HepG2 (cell line): Measurements from ENCODE around the gene ABCB9. TPM values are rescaled to one million over a fixed set of nuclear protein-coding genes. Genes with fewer than 3 reads are reported as not detected.
A peak's percentile ranks its signal among the peaks of the same experiment; 100 is the strongest.

Experiments used
- FIP1L1 ChIP-seq: fragments of 200-400 bp; formaldehyde crosslinking; IDR thresholded peaks from 2 replicates; pipeline ENCODE4 v1.6.1; 2018; ENCODE audit warnings: low read depth, mild to moderate bottlenecking, low read length, moderate library complexity, borderline replicate concordance; ENCODE audit not compliant: insufficient read depth
- HNF4A ChIP-seq: sonication (generic); formaldehyde crosslinking; IDR thresholded peaks from 2 replicates; pipeline ENCODE4 v1.4.0; 2020; ENCODE audit warnings: missing genetic modification reagents
- JUN ChIP-seq: sonication (generic); formaldehyde crosslinking; IDR thresholded peaks from 2 replicates; pipeline ENCODE4 v1.4.0; 2020; ENCODE audit warnings: mild to moderate bottlenecking, missing genetic modification reagents
- MED13 ChIP-seq: sonication (generic); formaldehyde crosslinking; IDR thresholded peaks from 2 replicates; pipeline ENCODE4 v1.5.0; 2020; ENCODE audit warnings: missing genetic modification reagents
- NFRKB ChIP-seq: fragments of 450-650 bp; IDR thresholded peaks from 2 replicates; pipeline ENCODE4 v1.6.1; 2017
- NR3C1 ChIP-seq: sonication (generic); formaldehyde crosslinking; IDR thresholded peaks from 2 replicates; pipeline ENCODE4 v1.4.0; 2020; ENCODE audit warnings: missing genetic modification reagents
- POLR2A ChIP-seq, 2 experiments: IDR thresholded peaks; 2 replicates each; pipeline ENCODE4 v1.6.1; 2011; ENCODE audit warnings: low read depth in 2 of 2, low read length in 2 of 2, mild to moderate bottlenecking in 1 of 2, moderate library complexity in 1 of 2; ENCODE audit not compliant: insufficient read depth in 1 of 2
- ZBTB1 ChIP-seq: sonication (generic); formaldehyde crosslinking; IDR thresholded peaks from 2 replicates; pipeline ENCODE4 v1.4.0; 2020; ENCODE audit warnings: missing genetic modification reagents, borderline replicate concordance
- ZNF121 ChIP-seq: sonication (generic); formaldehyde crosslinking; IDR thresholded peaks from 2 replicates; pipeline ENCODE4 v1.5.0; 2020; ENCODE audit warnings: mild to moderate bottlenecking, missing genetic modification reagents
- ZNF460 ChIP-seq: sonication (generic); formaldehyde crosslinking; IDR thresholded peaks from 2 replicates; pipeline ENCODE4 v1.5.1; 2020; ENCODE audit warnings: missing genetic modification reagents, mild to moderate bottlenecking, borderline replicate concordance
- ZNF549 ChIP-seq: sonication (generic); formaldehyde crosslinking; IDR thresholded peaks from 2 replicates; pipeline ENCODE4 v1.5.0; 2020; ENCODE audit warnings: missing genetic modification reagents
- ZNF720 ChIP-seq: sonication (generic); formaldehyde crosslinking; IDR thresholded peaks from 2 replicates; pipeline ENCODE4 v1.4.0; 2020; ENCODE audit warnings: missing genetic modification reagents
- polyA plus RNA-seq, 8 experiments: library from polyadenylated mRNA; depleted of rRNA in 3 of 8; stranded (reverse) in 7 of 8; unstranded in 1 of 8; fragments of >200 nt; fragmentation: Illumina TruSeq in 4 of 8; extraction: Trizol in 4 of 8; gene quantifications; 2 replicates each; pipeline versions ENCODE4 v1.2.1 to v1.2.3, GENCODE V29; 2011 to 2016; ENCODE audit warnings: low read depth in 4 of 8, missing spikeins in 1 of 8, mixed read lengths in 1 of 8; ENCODE audit not compliant: insufficient read depth in 1 of 8
- total RNA-seq, 5 experiments: library from RNA; depleted of rRNA; stranded (reverse); fragments of >200 nt; fragmentation: Illumina TruSeq; extraction: Trizol; gene quantifications; 2 replicates each; pipeline ENCODE4 v1.2.3, GENCODE V29; 2016; ENCODE audit warnings: low read depth in 1 of 5
- TF ChIP-seq, protein P1 (sequence below): sonication (generic); formaldehyde crosslinking; IDR thresholded peaks from 2 replicates; pipeline ENCODE4 v1.8.0; 2023; ENCODE audit warnings: mild to moderate bottlenecking, missing genetic modification reagents
- TF ChIP-seq, protein P2 (sequence below): fragments of 450-650 bp; IDR thresholded peaks from 2 replicates; pipeline ENCODE4 v1.6.1; 2017
- TF ChIP-seq, protein P3 (sequence below): sonication (generic); formaldehyde crosslinking; conservative IDR thresholded peaks from 2 replicates; pipeline ENCODE4 v1.4.0; 2020; ENCODE audit warnings: missing genetic modification reagents
- TF ChIP-seq, protein P4 (sequence below): sonication (generic); formaldehyde crosslinking; IDR thresholded peaks from 2 replicates; pipeline ENCODE4 v1.4.0; 2020; ENCODE audit warnings: missing genetic modification reagents
- TF ChIP-seq, protein P5 (sequence below): IDR thresholded peaks from 2 replicates; pipeline ENCODE4 v1.6.1; 2016; ENCODE audit warnings: control low read depth

ABCB9 gene
- total and polyA plus RNA-seq, 2 of the 13 experiments (the other 11 are each of a cell fraction or from before 2014, with no cell fraction given), result 5.1 to 6.0 TPM

DNA sequence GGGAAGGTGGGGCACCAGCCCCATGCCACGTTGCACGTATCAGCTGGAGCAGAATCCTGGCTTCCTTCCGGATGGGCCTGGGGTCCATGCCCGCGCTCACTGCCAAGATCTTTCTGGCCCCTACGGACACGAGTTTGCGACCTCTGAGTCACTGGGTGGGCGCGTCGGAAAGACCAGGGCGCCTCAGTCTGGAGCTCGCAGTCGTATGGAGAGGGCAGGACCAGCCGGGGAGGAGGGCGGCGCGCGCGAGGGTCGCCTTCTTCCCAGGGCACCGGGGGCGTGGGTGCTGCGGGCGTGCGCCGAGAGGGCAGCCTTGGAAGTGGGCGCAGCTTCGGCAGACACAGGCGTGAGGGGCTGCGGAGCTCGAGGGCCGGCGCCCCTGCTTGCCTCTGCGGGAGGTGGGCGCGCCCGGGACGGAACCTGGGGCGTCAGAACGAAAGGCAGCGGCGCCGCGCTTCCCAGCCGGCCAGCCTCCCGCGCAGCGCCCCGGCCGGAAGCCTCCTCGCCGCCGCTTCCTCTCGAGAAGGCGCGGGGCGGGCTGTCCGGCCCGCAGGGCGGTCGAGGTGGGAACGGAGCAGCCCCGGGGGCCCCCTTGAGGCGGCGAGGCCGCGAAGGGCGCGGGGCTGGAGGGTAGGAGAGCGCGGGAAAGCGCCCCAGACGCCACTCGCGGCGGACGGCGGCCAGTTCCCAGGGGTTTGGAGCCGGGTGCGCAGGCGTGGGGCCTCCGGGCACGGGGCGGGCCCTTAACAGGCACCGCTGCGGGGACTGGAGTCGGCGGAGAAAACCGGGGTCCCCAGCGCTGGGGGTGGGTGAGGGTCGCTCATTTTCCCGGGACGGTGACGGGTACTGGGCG is 14.1 kb upstream of the ABCB9 start, which contains the start of gene ARL6IP4 (continued):
- peak in 1 of 2 experiments; percentile 25; a peak in 1 of 4 replicates for TF ChIP-seq POLR2A (IDR thresholded peaks at IDR 0.05; ENCODE audit: insufficient read depth in 1 of 2, low read depth in 2 of 2, low read length in 2 of 2)
- TF ChIP-seq ZNF720 (CRISPR knock-in tag), result no peak
- TF ChIP-seq, protein P1, sequence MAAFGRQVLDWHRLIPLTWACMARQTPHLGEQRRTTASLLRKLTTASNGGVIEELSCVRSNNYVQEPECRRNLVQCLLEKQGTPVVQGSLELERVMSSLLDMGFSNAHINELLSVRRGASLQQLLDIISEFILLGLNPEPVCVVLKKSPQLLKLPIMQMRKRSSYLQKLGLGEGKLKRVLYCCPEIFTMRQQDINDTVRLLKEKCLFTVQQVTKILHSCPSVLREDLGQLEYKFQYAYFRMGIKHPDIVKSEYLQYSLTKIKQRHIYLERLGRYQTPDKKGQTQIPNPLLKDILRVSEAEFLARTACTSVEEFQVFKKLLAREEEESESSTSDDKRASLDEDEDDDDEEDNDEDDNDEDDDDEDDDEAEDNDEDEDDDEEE (CRISPR knock-in tag), result no peak; the same call in 1 of the 2 replicates
- TF ChIP-seq ZNF460 (CRISPR knock-in tag), result no peak
- no peak for TF ChIP-seq ZNF549
- TF ChIP-seq, protein P2, sequence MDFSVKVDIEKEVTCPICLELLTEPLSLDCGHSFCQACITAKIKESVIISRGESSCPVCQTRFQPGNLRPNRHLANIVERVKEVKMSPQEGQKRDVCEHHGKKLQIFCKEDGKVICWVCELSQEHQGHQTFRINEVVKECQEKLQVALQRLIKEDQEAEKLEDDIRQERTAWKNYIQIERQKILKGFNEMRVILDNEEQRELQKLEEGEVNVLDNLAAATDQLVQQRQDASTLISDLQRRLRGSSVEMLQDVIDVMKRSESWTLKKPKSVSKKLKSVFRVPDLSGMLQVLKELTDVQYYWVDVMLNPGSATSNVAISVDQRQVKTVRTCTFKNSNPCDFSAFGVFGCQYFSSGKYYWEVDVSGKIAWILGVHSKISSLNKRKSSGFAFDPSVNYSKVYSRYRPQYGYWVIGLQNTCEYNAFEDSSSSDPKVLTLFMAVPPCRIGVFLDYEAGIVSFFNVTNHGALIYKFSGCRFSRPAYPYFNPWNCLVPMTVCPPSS, result no peak
- TF ChIP-seq, protein P3, sequence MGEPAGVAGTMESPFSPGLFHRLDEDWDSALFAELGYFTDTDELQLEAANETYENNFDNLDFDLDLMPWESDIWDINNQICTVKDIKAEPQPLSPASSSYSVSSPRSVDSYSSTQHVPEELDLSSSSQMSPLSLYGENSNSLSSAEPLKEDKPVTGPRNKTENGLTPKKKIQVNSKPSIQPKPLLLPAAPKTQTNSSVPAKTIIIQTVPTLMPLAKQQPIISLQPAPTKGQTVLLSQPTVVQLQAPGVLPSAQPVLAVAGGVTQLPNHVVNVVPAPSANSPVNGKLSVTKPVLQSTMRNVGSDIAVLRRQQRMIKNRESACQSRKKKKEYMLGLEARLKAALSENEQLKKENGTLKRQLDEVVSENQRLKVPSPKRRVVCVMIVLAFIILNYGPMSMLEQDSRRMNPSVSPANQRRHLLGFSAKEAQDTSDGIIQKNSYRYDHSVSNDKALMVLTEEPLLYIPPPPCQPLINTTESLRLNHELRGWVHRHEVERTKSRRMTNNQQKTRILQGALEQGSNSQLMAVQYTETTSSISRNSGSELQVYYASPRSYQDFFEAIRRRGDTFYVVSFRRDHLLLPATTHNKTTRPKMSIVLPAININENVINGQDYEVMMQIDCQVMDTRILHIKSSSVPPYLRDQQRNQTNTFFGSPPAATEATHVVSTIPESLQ (CRISPR knock-in tag), result no peak
- TF ChIP-seq FIP1L1, result 0 out of 2 replicates have a peak, but pooled peaks have one; percentile 16
- no peak for TF ChIP-seq ZNF121 (CRISPR knock-in tag)
- TF ChIP-seq MED13 (CRISPR knock-in tag), result no peak
- TF ChIP-seq, protein P4, sequence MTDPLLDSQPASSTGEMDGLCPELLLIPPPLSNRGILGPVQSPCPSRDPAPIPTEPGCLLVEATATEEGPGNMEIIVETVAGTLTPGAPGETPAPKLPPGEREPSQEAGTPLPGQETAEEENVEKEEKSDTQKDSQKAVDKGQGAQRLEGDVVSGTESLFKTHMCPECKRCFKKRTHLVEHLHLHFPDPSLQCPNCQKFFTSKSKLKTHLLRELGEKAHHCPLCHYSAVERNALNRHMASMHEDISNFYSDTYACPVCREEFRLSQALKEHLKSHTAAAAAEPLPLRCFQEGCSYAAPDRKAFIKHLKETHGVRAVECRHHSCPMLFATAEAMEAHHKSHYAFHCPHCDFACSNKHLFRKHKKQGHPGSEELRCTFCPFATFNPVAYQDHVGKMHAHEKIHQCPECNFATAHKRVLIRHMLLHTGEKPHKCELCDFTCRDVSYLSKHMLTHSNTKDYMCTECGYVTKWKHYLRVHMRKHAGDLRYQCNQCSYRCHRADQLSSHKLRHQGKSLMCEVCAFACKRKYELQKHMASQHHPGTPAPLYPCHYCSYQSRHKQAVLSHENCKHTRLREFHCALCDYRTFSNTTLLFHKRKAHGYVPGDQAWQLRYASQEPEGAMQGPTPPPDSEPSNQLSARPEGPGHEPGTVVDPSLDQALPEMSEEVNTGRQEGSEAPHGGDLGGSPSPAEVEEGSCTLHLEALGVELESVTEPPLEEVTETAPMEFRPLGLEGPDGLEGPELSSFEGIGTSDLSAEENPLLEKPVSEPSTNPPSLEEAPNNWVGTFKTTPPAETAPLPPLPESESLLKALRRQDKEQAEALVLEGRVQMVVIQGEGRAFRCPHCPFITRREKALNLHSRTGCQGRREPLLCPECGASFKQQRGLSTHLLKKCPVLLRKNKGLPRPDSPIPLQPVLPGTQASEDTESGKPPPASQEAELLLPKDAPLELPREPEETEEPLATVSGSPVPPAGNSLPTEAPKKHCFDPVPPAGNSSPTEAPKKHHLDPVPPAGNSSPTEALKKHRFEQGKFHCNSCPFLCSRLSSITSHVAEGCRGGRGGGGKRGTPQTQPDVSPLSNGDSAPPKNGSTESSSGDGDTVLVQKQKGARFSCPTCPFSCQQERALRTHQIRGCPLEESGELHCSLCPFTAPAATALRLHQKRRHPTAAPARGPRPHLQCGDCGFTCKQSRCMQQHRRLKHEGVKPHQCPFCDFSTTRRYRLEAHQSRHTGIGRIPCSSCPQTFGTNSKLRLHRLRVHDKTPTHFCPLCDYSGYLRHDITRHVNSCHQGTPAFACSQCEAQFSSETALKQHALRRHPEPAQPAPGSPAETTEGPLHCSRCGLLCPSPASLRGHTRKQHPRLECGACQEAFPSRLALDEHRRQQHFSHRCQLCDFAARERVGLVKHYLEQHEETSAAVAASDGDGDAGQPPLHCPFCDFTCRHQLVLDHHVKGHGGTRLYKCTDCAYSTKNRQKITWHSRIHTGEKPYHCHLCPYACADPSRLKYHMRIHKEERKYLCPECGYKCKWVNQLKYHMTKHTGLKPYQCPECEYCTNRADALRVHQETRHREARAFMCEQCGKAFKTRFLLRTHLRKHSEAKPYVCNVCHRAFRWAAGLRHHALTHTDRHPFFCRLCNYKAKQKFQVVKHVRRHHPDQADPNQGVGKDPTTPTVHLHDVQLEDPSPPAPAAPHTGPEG (CRISPR knock-in tag), result peak; percentile 69; the same call in 1 of the 2 replicates
- TF ChIP-seq HNF4A (CRISPR knock-in tag), result no peak
- TF ChIP-seq, protein P5, sequence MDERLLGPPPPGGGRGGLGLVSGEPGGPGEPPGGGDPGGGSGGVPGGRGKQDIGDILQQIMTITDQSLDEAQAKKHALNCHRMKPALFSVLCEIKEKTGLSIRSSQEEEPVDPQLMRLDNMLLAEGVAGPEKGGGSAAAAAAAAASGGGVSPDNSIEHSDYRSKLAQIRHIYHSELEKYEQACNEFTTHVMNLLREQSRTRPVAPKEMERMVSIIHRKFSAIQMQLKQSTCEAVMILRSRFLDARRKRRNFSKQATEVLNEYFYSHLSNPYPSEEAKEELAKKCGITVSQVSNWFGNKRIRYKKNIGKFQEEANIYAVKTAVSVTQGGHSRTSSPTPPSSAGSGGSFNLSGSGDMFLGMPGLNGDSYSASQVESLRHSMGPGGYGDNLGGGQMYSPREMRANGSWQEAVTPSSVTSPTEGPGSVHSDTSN (CRISPR knock-in tag), result no peak
- TF ChIP-seq JUN, result no peak
- no peak for TF ChIP-seq NR3C1 (CRISPR knock-in tag)
- no peak for TF ChIP-seq ZBTB1 (CRISPR knock-in tag)
- TF ChIP-seq NFRKB, result no peak
